D721Med (cell line): Measurements from ENCODE around the gene TSPAN9.

Source experiments
- DNase-seq: peaks from one replicate; pipeline ENCODE4 v3.0.0; 2011; ENCODE audit warnings: low spot score; ENCODE audit not compliant: insufficient read length
- FAIRE-seq: peaks from 2 replicates; lab custom pipeline; 2011; peaks lifted over from hg19 to GRCh38; lab: Jason Lieb, UNC
- TF ChIP-seq, protein P1 (sequence below): IDR thresholded peaks from 2 replicates; pipeline ENCODE4 v1.5.1; 2012; ENCODE audit warnings: mild to moderate bottlenecking, control low read depth; ENCODE audit not compliant: insufficient read depth; ENCODE audit errors: missing control alignments

The TSPAN9 gene

DNA sequence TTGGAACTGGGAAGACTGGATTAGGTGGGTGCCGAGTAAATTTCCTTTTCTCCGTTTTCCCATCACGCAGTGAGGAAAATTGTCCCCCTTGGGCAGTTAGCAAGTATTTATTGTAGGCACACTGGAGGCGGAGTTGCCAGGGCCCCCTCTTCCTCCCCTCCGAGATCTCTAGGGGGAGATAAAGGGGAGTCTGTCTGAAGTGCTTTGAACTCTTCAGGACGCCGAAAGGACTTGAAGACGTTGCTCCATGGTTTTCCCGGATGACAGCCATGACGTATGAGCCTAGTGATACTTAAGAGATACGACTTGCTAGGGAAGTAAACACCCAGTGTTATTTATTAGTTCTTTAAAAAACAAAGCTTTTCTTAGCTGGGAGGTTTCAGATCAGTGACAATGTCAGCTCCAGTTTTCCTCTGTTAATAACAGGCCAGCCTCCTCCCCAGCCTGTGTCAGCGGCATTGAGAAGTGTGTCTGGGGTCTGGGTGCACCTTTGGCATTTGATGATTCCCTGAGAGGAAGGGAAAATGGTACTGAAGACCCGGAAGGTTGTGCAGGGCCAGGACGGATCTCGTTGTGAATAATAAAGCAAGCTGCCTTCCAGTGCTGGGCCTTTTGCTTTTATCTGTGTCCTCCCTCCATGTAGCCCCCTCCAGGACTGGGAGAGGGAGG lies 78.7 kb downstream of the TSPAN9 start:
- TF ChIP-seq, protein P1, sequence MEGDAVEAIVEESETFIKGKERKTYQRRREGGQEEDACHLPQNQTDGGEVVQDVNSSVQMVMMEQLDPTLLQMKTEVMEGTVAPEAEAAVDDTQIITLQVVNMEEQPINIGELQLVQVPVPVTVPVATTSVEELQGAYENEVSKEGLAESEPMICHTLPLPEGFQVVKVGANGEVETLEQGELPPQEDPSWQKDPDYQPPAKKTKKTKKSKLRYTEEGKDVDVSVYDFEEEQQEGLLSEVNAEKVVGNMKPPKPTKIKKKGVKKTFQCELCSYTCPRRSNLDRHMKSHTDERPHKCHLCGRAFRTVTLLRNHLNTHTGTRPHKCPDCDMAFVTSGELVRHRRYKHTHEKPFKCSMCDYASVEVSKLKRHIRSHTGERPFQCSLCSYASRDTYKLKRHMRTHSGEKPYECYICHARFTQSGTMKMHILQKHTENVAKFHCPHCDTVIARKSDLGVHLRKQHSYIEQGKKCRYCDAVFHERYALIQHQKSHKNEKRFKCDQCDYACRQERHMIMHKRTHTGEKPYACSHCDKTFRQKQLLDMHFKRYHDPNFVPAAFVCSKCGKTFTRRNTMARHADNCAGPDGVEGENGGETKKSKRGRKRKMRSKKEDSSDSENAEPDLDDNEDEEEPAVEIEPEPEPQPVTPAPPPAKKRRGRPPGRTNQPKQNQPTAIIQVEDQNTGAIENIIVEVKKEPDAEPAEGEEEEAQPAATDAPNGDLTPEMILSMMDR: no peak
- DNase-seq: no peak
- FAIRE-seq: no peak

DNA sequence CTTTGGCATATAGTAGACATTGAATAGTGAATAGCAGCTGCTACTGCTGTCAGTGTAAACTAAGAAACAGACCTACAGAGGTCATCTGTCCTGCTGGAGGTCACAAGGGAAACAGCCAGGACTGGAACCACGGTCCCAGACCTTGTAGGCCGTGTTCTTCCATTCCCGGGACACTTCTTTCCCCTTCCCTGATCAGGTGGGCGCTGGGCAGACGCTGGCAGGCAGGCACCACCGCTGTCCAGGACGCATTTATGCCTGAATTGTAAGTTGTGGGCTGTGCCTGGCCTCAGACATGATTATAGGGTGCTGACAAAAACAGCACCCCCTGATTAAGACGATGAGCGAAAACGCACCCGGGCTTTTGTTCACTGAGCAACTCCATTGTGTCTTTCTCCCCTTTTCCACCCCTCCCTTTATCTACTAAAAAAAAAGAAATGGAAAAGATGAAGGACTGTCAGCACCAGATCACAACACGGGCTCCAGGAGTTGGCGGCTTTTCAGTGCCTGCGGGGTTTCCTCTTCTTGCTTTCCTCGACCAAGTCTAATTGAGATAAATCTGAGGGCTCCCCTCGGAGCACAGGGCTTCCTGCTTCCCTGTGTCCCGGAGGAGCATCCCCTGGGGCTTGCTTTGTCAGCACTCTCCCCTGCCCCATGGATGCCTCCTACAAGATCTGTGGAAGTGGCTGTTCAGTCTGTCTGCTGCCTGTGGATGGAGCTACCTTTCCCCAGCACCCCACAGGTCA lies 80.6 kb downstream of the TSPAN9 start:
- DNase-seq: no peak
- TF ChIP-seq, protein P1: no peak

DNA sequence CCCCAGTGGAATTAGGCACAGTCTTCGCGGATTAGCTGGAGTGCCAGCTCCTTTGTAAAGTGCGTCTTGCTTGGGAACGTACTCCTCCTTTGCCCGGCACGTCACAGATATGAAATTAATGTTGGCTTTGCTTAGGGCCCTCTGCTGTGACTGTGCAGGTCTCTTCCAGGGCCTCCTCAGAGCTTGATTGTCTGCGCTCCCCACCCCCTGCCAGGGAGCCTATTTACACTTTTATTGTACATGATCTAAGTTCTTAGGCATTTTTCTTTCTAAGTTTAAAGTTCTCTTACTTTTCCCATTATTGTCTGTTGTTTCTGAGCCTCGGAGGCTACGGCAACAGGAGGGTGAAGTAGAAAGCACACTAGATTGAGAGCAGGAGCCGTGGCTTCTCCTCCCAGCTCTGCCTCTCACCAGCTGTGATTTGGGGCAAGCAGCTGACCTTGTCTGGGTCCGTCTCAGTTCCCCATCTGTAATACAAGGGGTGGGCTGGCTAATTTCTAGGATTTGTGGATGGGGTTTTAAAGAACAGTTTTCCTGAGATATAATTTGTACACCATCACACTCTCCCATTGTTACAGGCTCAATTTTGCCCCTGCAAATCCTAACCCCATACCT lies 81.8 kb downstream of the TSPAN9 start:
- FAIRE-seq (no peak), DNase-seq (no peak)
- TF ChIP-seq, protein P1: no peak

More for the DNA sequence above, 80.6 kb downstream of the TSPAN9 start:
- FAIRE-seq: no peak

DNA sequence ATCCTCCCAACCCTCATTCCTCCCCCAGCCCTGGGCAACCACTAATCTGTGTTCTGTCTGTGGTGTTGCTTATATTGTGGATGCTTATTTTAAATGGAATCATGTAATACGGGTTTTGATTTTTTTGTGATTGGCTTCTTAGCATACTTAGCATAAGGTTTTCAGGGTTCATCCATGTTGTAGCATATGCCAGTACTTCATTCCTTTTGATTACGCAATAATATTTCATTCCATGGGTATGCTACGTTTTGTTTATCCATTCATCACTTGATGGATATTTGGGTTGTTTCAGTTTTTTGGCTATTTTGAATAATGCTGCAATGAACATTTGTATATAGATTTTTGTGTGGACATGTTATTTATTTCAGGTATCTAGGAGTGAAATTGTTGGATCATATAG lies 82.9 kb downstream of the TSPAN9 start:
- TF ChIP-seq, protein P1: no peak
- DNase-seq (no peak), FAIRE-seq (peak; percentile 38)

DNA sequence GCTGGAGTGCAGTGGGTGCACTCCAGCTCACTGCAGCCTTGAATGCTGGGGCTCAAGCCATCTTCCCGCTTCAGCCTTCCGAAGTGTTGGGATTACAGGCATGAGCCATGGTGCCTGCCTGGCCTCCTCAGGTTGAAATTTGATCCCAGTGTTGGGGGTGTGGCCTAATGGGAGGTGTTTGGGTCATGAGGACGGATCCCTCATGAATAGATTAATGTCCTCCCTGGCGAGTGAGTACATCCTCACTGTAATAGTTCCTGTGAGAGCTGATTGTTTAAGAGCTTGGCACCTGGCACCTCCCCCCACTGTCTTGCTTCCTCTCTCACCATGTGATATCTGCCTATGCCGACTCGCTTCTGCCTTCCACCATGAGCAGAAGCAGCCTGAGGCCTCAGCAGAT lies 84.7 kb downstream of the TSPAN9 start:
- DNase-seq (no peak), FAIRE-seq (no peak)
- TF ChIP-seq, protein P1: no peak

DNA sequence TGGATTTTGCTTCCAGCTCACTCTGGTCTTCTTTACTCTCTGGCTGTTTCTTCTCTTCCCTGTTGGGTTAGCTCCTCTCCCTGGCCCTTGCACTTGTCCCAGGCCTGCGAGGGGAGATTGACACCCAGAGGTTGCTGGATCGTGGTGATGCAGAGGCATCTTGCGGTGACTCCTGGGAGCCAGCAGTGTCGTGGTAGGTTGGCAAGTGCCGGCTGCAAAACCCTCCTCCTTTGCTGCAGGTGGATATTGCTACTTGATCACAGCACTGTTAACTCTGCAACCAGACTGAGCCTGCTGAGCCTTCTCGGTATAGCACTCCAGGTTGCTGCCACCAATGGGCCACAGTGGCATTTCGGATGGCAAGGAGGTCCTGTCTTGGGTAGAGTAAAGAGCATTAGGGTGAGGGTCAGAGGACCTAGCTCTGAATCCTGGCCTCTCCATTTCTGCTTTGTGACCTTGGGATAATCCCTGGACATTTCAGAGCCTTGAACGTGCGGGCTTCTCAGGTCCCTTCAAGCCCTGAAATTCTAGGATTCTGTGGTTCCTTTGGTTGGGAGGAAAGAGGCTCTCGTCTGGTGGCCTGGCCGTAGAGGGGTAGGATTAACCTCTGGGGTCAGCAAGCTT lies 87.4 kb downstream of the TSPAN9 start:
- no peak for DNase-seq
- no peak for FAIRE-seq
- TF ChIP-seq, protein P1: no peak
